Measurements from ENCODE around the gene ABHD14A.

Gene ABHD14A

GRCh38 chr3:51934991-51935885 is 39.6 kb upstream of the ABHD14A start:
- peaks cover 11% of the 10 kb centered on the region; the same call in 1 of the 2 replicates for H3K79me2 ChIP-seq (ENCODE audit: insufficient read depth, low read length)
- no peak for TF ChIP-seq EZH2phosphoT487 (conservative IDR thresholded peaks at IDR 0.05; ENCODE audit: low read length)
- no peak for TF ChIP-seq CTCF (IDR thresholded peaks at IDR 0.05; ENCODE audit: insufficient read depth, low read length, poor library complexity, severe bottlenecking)
- no peak overlapping the region for H2AFZ ChIP-seq (ENCODE audit: low read depth, low read length, severe bottlenecking)

GRCh38 chr3:51935886-51936755 is 38.7 kb upstream of the ABHD14A start:
- TF ChIP-seq CTCF (IDR thresholded peaks at IDR 0.05; ENCODE audit: insufficient read depth, low read length, poor library complexity, severe bottlenecking): no peak
- Histone ChIP-seq H3K27ac (ENCODE audit: low read depth, low read length) (no peak overlapping the region), H4K20me1 (ENCODE audit: low read depth, low read length) (no peaks in the 10 kb centered on the region), H3K27me3 (ENCODE audit: low read length) (no peaks in the 10 kb centered on the region), H3K79me2 (ENCODE audit: insufficient read depth, low read length) (peaks cover 20% of the 10 kb centered on the region), H3K9me2 (replicated peaks; ENCODE audit: insufficient read depth, low read length) (no peaks in the 10 kb centered on the region), H3K9ac (ENCODE audit: low read length) (no peak overlapping the region), H2AFZ (ENCODE audit: low read depth, low read length, severe bottlenecking) (no peak overlapping the region), H3K4me2 (ENCODE audit: low read depth, low read length, poor library complexity, severe bottlenecking) (no peak overlapping the region), H3F3A (ENCODE audit: insufficient read depth) (no peaks in the 10 kb centered on the region), H3K9me3 (ENCODE audit: insufficient read depth, low read length) (no peaks in the 10 kb centered on the region), H3K36me3 (ENCODE audit: low read length) (no peaks in the 10 kb centered on the region), H3K4me3 (ENCODE audit: insufficient read depth, low read length, poor library complexity, severe bottlenecking) (no peak overlapping the region)

More at GRCh38 chr3:51934991-51935885, 39.6 kb upstream of the ABHD14A start:
- no peak overlapping the region for H3K27ac ChIP-seq (ENCODE audit: low read depth, low read length)
- no peaks in the 10 kb centered on the region for H3K9me3 ChIP-seq (ENCODE audit: insufficient read depth, low read length)
- no peaks in the 10 kb centered on the region for H3F3A ChIP-seq (ENCODE audit: insufficient read depth)
- H3K36me3 ChIP-seq (ENCODE audit: low read length): no peaks in the 10 kb centered on the region
- no peak overlapping the region for H3K9ac ChIP-seq (ENCODE audit: low read length)
- H3K9me2 ChIP-seq (replicated peaks; ENCODE audit: insufficient read depth, low read length): no peaks in the 10 kb centered on the region
- no peaks in the 10 kb centered on the region for H4K20me1 ChIP-seq (ENCODE audit: low read depth, low read length)
- no peaks in the 10 kb centered on the region for H3K27me3 ChIP-seq (ENCODE audit: low read length)
- no peak overlapping the region for H3K4me2 ChIP-seq (ENCODE audit: low read depth, low read length, poor library complexity, severe bottlenecking)
- no peak overlapping the region for H3K4me3 ChIP-seq (ENCODE audit: insufficient read depth, low read length, poor library complexity, severe bottlenecking)

GRCh38 chr3:51937014-51937413 is 37.9 kb upstream of the ABHD14A start:
- no peak overlapping the region for H3K4me2 ChIP-seq (ENCODE audit: low read depth, low read length, poor library complexity, severe bottlenecking)
- no peak overlapping the region for H3K9ac ChIP-seq (ENCODE audit: low read length)
- H3K9me3 ChIP-seq (ENCODE audit: insufficient read depth, low read length): no peaks in the 10 kb centered on the region
- H3K27me3 ChIP-seq (ENCODE audit: low read length): no peaks in the 10 kb centered on the region
- no peak overlapping the region for H3K27ac ChIP-seq (ENCODE audit: low read depth, low read length)
- no peak overlapping the region for H2AFZ ChIP-seq (ENCODE audit: low read depth, low read length, severe bottlenecking)
- no peaks in the 10 kb centered on the region for H3K9me2 ChIP-seq (replicated peaks; ENCODE audit: insufficient read depth, low read length)
- no peaks in the 10 kb centered on the region for H4K20me1 ChIP-seq (ENCODE audit: low read depth, low read length)
- peaks cover 24% of the 10 kb centered on the region for H3K79me2 ChIP-seq (ENCODE audit: insufficient read depth, low read length)
- no peak for TF ChIP-seq CTCF (IDR thresholded peaks at IDR 0.05; ENCODE audit: insufficient read depth, low read length, poor library complexity, severe bottlenecking)
- TF ChIP-seq EZH2phosphoT487 (conservative IDR thresholded peaks at IDR 0.05; ENCODE audit: low read length): no peak
- no peaks in the 10 kb centered on the region for H3F3A ChIP-seq (ENCODE audit: insufficient read depth)
- H3K36me3 ChIP-seq (ENCODE audit: low read length): no peaks in the 10 kb centered on the region
- no peak overlapping the region for H3K4me3 ChIP-seq (ENCODE audit: insufficient read depth, low read length, poor library complexity, severe bottlenecking)

Measured in SU-DHL-6 (cell line).